Stomach smooth muscle (tissue), 2 donors: Measurements from ENCODE around the gene RFLNA.

Experiments
- H3K27ac ChIP-seq: one replicate; pipeline ENCODE4 v1.7.0; 2013; ENCODE audit warnings: mild to moderate bottlenecking, low read length, inconsistent platforms
- H3K27me3 ChIP-seq, 2 donors: one replicate each; pipeline ENCODE4 v1.7.0; 2013; ENCODE audit warnings: low read length in 2 of 2; ENCODE audit not compliant: insufficient read depth in 2 of 2, control insufficient read depth in 1 of 2
- H3K36me3 ChIP-seq, 2 donors: one replicate each; pipeline ENCODE4 v1.7.0; 2013; ENCODE audit warnings: low read length in 2 of 2; ENCODE audit not compliant: control insufficient read depth in 2 of 2, insufficient read depth in 2 of 2
- H3K4me1 ChIP-seq: one replicate; pipeline ENCODE4 v1.7.0; 2013; ENCODE audit warnings: low read length; ENCODE audit not compliant: control insufficient read depth, insufficient read depth
- H3K4me3 ChIP-seq, 2 donors: one replicate each; pipeline ENCODE4 v1.7.0; 2013; ENCODE audit warnings: low read length in 2 of 2
- H3K9ac ChIP-seq, 2 donors: one replicate each; pipeline ENCODE4 v1.7.0; 2013; ENCODE audit warnings: low read length in 2 of 2, mild to moderate bottlenecking in 1 of 2
- H3K9me3 ChIP-seq, 2 donors: one replicate each; pipeline ENCODE4 v1.7.0; 2013; ENCODE audit warnings: low read length in 2 of 2; ENCODE audit not compliant: control insufficient read depth in 2 of 2
- donor health status: healthy.
- donor health status: Pancreatic carcinoma.

The RFLNA gene

DNA sequence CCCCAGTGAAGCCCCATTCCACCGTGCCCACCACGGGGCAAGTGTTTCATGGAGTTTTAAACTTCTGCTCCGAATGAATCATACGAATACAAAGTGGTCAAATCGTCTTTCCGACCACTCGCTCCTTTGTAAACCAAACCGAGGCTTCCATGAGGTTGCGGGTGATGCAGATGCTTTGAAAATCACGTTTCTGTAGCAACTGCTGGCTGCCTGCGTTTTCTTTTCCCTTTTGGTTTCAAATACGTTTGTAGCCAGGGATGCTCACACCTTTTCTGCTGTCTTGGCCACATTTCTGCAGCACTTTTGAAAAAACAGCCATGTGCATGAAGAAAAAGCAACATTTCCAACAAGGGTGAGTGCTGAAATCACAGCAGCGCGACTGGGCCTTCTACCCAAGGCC is 33.7 kb downstream of the RFLNA start:
- Histone ChIP-seq H3K36me3 (peaks cover 52 to 53% of the 10 kb centered on the region in 2 donors), H3K9me3 (peaks cover 4 to 7% of the 10 kb centered on the region in 2 donors), H3K27me3 (no peaks in the 10 kb centered on the region), H3K27ac (no peak overlapping the region), H3K9ac (no peak overlapping the region), H3K4me1 (peaks cover 21% of the 10 kb centered on the region), H3K4me3 (no peak overlapping the region)

DNA sequence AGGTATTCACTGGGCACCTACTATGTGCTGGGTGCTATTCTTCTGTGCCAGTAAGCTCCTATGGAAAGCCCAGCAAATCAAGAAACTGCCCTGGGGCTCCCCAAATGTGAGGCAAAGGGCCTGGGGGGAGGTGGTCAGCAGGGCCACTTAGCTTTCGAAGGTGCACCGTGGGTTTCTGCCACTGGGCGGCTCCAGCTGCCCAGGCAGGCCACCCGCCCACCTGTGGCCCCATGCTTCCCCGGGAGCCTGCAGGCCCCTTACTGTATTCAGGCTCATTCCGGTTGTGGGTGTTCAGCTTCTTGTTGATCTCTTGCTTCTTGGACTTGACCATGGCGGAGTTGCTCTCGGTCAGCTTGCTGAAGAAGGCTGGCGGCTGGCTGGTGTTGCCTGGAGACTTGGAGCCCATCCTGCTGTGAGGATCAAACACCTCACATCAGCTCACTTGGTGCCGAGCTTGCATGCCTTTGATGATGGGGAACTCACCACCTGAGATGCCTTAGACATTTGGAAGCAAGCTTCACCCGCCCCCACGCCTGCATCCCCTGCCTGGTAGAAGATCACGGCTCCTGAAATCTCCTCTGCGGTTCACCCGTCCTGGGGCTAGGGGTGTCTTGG is 37.3 kb downstream of the RFLNA start:
- Histone ChIP-seq H3K27me3 (no peaks in the 10 kb centered on the region), H3K9me3 (no peaks in the 10 kb centered on the region), H3K27ac (no peak overlapping the region), H3K4me3 (no peak overlapping the region), H3K4me1 (peaks cover 16% of the 10 kb centered on the region), H3K36me3 (peaks cover 53 to 60% of the 10 kb centered on the region in 2 donors), H3K9ac (no peak overlapping the region)

DNA sequence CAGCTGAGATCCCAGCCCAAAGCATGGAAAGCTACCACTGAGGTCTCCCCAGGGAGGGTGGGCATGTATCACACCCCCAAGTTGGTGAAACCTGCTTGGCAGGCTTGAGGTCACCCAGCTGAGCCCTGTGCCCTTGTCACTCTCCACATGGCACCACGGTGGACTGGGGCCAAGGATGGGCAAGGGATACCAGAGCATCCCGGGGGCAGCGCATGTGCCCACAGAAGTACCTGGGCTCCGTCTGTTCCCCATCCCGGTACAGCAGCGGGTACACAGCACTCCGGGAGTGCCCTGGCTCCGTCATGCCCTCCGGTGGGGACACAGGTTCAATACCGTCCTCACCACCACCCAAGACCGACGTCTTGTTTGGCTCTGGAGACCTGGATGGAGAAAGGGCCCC is 38.0 kb downstream of the RFLNA start:
- no peak overlapping the region for H3K4me3 ChIP-seq
- no peak overlapping the region for H3K27ac ChIP-seq
- peaks cover 10% of the 10 kb centered on the region for H3K4me1 ChIP-seq
- no peaks in the 10 kb centered on the region for H3K27me3 ChIP-seq
- no peaks in the 10 kb centered on the region for H3K9me3 ChIP-seq
- H3K9ac ChIP-seq: no peak overlapping the region
- H3K36me3 ChIP-seq: peaks cover 58 to 64% of the 10 kb centered on the region in 2 donors

- peaks cover 54 to 58% of the 10 kb centered on the region in 2 donors for H3K36me3 ChIP-seq
- no peak overlapping the region for H3K27ac ChIP-seq
- no peak overlapping the region for H3K9ac ChIP-seq
- no peaks in the 10 kb centered on the region for H3K27me3 ChIP-seq
- peaks cover 1% of the 10 kb centered on the region for H3K4me1 ChIP-seq
- H3K4me3 ChIP-seq: no peak overlapping the region
- H3K9me3 ChIP-seq: no peaks in the 10 kb centered on the region
These were observed 38.8 kb downstream of the RFLNA start for GRCh38 chr12:124333724-124334123.

- Histone ChIP-seq H3K9ac (no peak overlapping the region), H3K27ac (no peak overlapping the region), H3K4me3 (no peak overlapping the region), H3K36me3 (peaks cover 52 to 58% of the 10 kb centered on the region in 2 donors), H3K27me3 (no peaks in the 10 kb centered on the region), H3K4me1 (no peaks in the 10 kb centered on the region), H3K9me3 (no peaks in the 10 kb centered on the region)
These were observed 39.4 kb downstream of the RFLNA start for GRCh38 chr12:124334266-124334665.

DNA sequence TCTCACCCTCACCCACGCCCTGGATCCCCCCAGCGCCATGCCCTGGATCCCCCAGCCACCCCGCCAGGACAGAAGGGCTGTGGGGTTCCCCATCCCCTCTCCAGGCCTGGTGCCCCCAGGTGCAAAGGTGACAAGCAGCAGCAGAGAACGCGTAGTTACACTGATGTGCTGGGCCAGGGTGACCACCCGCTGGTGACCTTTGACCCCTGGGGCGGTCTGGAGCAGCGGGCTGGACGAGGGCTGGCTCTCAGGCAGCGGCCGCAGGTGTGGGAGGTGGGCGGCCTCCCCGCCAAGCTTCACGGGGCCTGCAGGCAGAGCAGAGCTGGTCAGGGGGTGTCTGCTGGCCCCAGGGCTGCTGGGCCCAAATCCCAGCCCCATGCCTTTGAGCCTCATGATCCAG is 40.1 kb downstream of the RFLNA start:
- Histone ChIP-seq H3K4me3 (no peak overlapping the region), H3K9ac (no peak overlapping the region), H3K4me1 (no peaks in the 10 kb centered on the region), H3K36me3 (peaks cover 54 to 55% of the 10 kb centered on the region in 2 donors), H3K27ac (no peak overlapping the region), H3K9me3 (no peaks in the 10 kb centered on the region), H3K27me3 (no peaks in the 10 kb centered on the region)

- Histone ChIP-seq H3K9me3 (no peaks in the 10 kb centered on the region), H3K27me3 (no peaks in the 10 kb centered on the region), H3K4me3 (no peak overlapping the region), H3K27ac (no peak overlapping the region), H3K9ac (no peak overlapping the region), H3K36me3 (peaks cover 49 to 54% of the 10 kb centered on the region in 2 donors), H3K4me1 (no peaks in the 10 kb centered on the region)
These were observed 40.7 kb downstream of the RFLNA start for GRCh38 chr12:124335426-124336183.

DNA sequence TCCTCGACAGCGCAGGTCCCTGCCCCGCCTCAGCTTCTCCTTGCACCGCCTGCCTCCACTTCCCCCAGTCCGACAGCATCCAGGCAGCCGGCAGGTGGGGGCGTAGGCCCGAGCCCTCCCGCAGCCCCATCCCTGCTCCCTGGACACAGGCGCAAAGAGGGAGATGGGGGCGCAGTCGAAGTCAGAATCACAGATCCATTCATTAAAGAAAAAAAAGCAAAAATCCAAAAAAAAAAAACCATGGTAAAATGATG is 41.2 kb downstream of the RFLNA start:
- no peaks in the 10 kb centered on the region for H3K4me1 ChIP-seq
- H3K27ac ChIP-seq: no peak overlapping the region
- H3K27me3 ChIP-seq: no peaks in the 10 kb centered on the region
- no peak overlapping the region for H3K4me3 ChIP-seq
- H3K36me3 ChIP-seq: peaks cover 52 to 57% of the 10 kb centered on the region in 2 donors
- no peak overlapping the region for H3K9ac ChIP-seq
- no peaks in the 10 kb centered on the region for H3K9me3 ChIP-seq

DNA sequence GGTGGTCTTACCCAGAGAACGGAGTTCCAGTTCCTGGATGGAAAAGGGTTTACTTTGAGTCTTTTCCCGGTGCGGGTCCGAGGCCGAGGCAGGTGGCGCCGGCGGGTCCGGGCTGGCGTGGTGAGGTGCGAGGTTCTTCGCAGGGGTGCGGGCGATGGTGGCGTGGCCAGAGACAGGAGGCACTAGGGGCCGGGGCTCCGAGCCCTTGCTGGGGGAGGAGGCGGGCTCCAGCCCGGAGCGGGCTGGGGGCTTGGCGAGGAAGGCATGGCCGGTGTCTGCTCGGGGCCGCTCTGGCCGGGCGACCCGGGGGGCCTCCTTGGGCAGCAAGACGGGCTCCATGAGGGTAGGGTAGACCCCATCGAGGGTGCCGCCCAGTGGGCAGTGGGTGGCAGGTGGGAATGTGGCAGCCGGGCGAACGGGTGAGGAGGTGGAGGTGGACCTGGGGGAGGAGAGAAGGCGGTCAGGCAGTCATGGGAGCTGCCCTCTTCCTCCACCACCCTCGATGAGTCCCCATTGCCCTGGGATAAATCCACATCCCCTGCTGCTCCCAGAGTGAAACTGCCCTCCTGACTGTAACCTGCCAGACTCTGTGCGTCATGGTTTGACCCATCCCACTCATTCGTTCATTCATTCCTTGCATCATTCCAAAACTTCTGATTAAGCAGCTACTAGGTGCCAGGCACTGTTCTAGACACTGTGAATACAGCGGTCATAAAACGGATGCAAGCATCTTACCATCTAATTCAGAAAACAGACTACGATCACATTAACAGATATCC is 42.0 kb downstream of the RFLNA start:
- Histone ChIP-seq H3K9ac (no peak overlapping the region), H3K27ac (no peak overlapping the region), H3K4me1 (no peaks in the 10 kb centered on the region), H3K27me3 (no peaks in the 10 kb centered on the region), H3K36me3 (peaks cover 51 to 57% of the 10 kb centered on the region in 2 donors), H3K9me3 (no peaks in the 10 kb centered on the region), H3K4me3 (no peak overlapping the region)

GRCh38 chr12:124337622-124338021 is 42.7 kb downstream of the RFLNA start:
- H3K9ac ChIP-seq: no peak overlapping the region
- H3K4me3 ChIP-seq: no peak overlapping the region
- no peaks in the 10 kb centered on the region for H3K4me1 ChIP-seq
- H3K27me3 ChIP-seq: no peaks in the 10 kb centered on the region
- H3K36me3 ChIP-seq: peaks cover 46 to 53% of the 10 kb centered on the region in 2 donors
- no peak overlapping the region for H3K27ac ChIP-seq
- H3K9me3 ChIP-seq: no peaks in the 10 kb centered on the region

GRCh38 chr12:124338448-124338847 is 43.6 kb downstream of the RFLNA start:
- no peak overlapping the region for H3K9ac ChIP-seq
- no peaks in the 10 kb centered on the region for H3K27me3 ChIP-seq
- H3K27ac ChIP-seq: no peak overlapping the region
- H3K4me1 ChIP-seq: no peaks in the 10 kb centered on the region
- H3K4me3 ChIP-seq: no peak overlapping the region
- no peaks in the 10 kb centered on the region for H3K9me3 ChIP-seq
- peaks cover 47 to 56% of the 10 kb centered on the region in 2 donors for H3K36me3 ChIP-seq
